ENCODE measurements around the gene PRKG1.

The PRKG1 gene

DNA sequence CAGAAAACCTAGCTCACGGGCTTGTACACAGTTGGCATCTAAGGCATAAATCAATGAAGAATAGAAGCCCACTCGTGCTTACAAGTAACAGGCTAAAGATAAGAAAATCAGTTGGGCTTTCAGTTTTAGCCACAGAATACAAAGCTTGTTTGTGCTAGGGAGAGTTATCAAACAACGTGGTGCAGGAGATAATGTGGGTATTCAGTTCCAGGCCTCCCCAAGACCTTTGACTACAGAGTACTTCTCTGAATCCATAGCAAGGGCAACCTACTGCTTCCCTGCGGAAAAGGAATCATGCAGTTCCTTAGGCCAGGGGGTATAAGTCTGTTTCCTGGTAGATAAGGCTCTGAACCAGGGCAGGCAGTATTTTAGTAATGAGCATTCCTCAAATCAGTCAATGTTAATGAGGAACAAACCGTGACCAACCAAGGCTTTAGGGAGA lies 844.6 kb downstream of the PRKG1 start:
- TF ChIP-seq TAF1 (IDR thresholded peaks at IDR 0.05; ENCODE audit: low read depth, low read length) (no peak), POLR2A (IDR thresholded peaks at IDR 0.05; ENCODE audit: low read depth, low read length) (no peak), POLR2AphosphoS5 (IDR thresholded peaks at IDR 0.05; ENCODE audit: low read depth, low read length) (no peak), POU2F2 (IDR thresholded peaks at IDR 0.05; ENCODE audit: low read depth, low read length) (no peak), SPI1 (IDR thresholded peaks at IDR 0.05; ENCODE audit: low read depth, low read length) (no peak), PAX5 (IDR thresholded peaks at IDR 0.05; ENCODE audit: insufficient read depth, low read length, severe bottlenecking) (no peak)
- FAIRE-seq (no peak), DNase-seq (ENCODE audit: insufficient read length, low spot score) (no peak)

DNA sequence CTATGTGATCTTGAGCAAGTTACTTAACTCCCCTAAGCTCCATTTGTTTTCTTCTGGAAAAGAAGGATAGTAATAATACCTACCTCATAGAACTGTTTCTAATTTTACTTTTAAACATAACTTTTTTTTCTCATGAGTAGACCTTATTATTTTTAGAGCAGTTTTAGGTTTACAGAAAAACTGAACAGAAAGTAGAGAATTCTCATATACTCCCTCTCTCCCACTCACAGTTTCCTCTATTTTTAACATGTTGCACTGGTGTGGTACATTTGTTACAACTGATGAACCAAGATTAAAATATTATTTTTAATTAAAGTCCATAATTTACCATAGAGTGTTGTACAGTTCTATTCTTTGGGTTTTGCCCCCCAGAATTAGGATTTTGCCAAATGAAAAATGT lies 846.4 kb downstream of the PRKG1 start:
- FAIRE-seq (no peak), DNase-seq (ENCODE audit: insufficient read length, low spot score) (no peak)
- TF ChIP-seq POLR2A (IDR thresholded peaks at IDR 0.05; ENCODE audit: low read depth, low read length) (no peak), POU2F2 (IDR thresholded peaks at IDR 0.05; ENCODE audit: low read depth, low read length) (no peak), TAF1 (IDR thresholded peaks at IDR 0.05; ENCODE audit: low read depth, low read length) (no peak), POLR2AphosphoS5 (IDR thresholded peaks at IDR 0.05; ENCODE audit: low read depth, low read length) (no peak), PAX5 (IDR thresholded peaks at IDR 0.05; ENCODE audit: insufficient read depth, low read length, severe bottlenecking) (no peak), SPI1 (IDR thresholded peaks at IDR 0.05; ENCODE audit: low read depth, low read length) (no peak)

DNA sequence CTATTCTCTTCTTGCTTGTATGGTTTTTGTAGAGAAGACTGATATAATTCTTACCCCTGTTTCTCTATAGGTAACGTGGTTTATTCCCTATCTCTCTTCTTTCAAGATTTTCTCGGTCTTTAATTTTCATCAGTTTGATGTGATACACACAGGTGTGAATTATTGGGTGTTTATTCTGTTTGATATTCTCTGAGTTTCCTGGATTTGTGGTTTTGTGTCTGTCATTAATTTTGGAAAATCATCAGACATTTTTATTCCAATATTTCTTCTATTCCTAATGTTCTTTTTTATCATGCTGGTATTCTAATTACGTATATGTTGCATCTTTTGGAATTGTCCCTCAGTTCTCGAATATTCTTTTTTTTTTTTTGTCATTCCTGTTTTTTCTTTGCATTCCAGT lies 850.1 kb downstream of the PRKG1 start:
- no peak for DNase-seq (ENCODE audit: insufficient read length, low spot score)
- FAIRE-seq = no peak
- TF ChIP-seq POLR2A (IDR thresholded peaks at IDR 0.05; ENCODE audit: low read depth, low read length) (no peak), POU2F2 (IDR thresholded peaks at IDR 0.05; ENCODE audit: low read depth, low read length) (no peak)

DNA sequence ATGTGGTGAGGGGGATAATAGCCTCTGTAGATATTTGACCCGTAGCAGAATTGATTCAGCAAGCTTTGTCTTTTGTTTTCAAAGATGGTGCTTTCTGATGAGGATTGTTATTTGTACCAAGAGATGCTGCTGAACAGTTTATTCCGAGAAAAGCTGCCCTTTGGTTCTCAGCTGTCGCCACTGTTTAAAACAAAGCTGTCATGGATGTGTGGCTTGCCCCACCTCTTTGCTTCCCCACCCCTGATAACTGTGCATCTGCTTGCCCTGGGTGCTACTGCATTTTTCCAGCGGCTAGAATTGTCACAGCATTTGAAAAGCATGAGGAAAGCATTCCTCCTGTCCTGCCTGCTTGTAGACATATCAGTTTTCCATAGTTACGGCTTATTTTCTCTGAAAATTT lies 852.0 kb downstream of the PRKG1 start:
- FAIRE-seq = no peak
- TF ChIP-seq SPI1 (IDR thresholded peaks at IDR 0.05; ENCODE audit: low read depth, low read length) (no peak), POLR2A (IDR thresholded peaks at IDR 0.05; ENCODE audit: low read depth, low read length) (no peak), POLR2AphosphoS5 (IDR thresholded peaks at IDR 0.05; ENCODE audit: low read depth, low read length) (no peak), TAF1 (IDR thresholded peaks at IDR 0.05; ENCODE audit: low read depth, low read length) (no peak), PAX5 (IDR thresholded peaks at IDR 0.05; ENCODE audit: insufficient read depth, low read length, severe bottlenecking) (no peak), POU2F2 (IDR thresholded peaks at IDR 0.05; ENCODE audit: low read depth, low read length) (no peak)
- DNase-seq (ENCODE audit: insufficient read length, low spot score) = no peak

DNA sequence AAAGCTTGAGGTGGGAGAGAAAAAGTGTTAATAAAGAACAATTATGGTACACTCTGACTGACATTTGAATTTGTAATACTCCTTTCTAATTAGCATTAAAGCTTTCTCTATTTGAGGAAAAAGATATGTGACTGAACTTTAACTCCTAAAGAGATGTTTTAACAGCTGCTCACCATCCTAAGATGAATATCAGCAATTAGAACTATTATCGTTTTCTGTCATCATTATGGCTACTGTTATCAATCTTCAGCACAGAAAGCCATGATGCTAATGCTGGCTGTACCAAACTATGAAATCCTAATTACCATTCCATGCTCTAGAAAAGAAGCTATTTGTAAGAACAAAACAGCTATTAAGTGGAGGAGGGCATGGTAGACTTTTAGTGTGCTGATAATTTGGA lies 853.9 kb downstream of the PRKG1 start:
- FAIRE-seq = no peak
- no peak for DNase-seq (ENCODE audit: insufficient read length, low spot score)

DNA sequence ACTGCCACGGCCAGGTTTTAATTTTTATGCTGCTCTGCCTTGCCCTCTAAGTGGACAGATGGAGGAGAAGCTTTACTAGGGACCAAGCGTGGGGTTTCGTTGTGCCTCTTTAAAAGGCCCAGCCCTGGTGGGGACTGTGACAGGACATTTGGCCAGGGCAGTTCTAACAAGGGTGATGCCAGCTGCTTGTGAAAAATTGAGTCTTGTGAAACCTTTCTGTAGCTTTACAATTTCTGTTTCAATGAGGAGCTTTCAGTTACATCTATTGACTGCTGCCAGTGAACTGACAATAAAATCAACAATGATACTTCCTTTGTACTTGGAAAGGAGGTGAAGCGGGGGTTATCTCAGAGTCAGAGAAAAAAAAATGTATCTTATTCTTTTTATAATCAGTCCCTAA lies 858.2 kb downstream of the PRKG1 start:
- FAIRE-seq = no peak
- DNase-seq (ENCODE audit: insufficient read length, low spot score) = no peak
- TF ChIP-seq TAF1 (IDR thresholded peaks at IDR 0.05; ENCODE audit: low read depth, low read length) (no peak), POU2F2 (IDR thresholded peaks at IDR 0.05; ENCODE audit: low read depth, low read length) (no peak), POLR2A (IDR thresholded peaks at IDR 0.05; ENCODE audit: low read depth, low read length) (no peak), SPI1 (IDR thresholded peaks at IDR 0.05; ENCODE audit: low read depth, low read length) (no peak), POLR2AphosphoS5 (IDR thresholded peaks at IDR 0.05; ENCODE audit: low read depth, low read length) (no peak), PAX5 (IDR thresholded peaks at IDR 0.05; ENCODE audit: insufficient read depth, low read length, severe bottlenecking) (no peak)

More for the DNA sequence above, 853.9 kb downstream of the PRKG1 start:
- TF ChIP-seq TAF1 (IDR thresholded peaks at IDR 0.05; ENCODE audit: low read depth, low read length) = no peak
- TF ChIP-seq POLR2AphosphoS5 (IDR thresholded peaks at IDR 0.05; ENCODE audit: low read depth, low read length) = no peak
- no peak for TF ChIP-seq POU2F2 (IDR thresholded peaks at IDR 0.05; ENCODE audit: low read depth, low read length)
- TF ChIP-seq POLR2A (IDR thresholded peaks at IDR 0.05; ENCODE audit: low read depth, low read length) = no peak
- no peak for TF ChIP-seq PAX5 (IDR thresholded peaks at IDR 0.05; ENCODE audit: insufficient read depth, low read length, severe bottlenecking)
- TF ChIP-seq SPI1 (IDR thresholded peaks at IDR 0.05; ENCODE audit: low read depth, low read length) = no peak

DNA sequence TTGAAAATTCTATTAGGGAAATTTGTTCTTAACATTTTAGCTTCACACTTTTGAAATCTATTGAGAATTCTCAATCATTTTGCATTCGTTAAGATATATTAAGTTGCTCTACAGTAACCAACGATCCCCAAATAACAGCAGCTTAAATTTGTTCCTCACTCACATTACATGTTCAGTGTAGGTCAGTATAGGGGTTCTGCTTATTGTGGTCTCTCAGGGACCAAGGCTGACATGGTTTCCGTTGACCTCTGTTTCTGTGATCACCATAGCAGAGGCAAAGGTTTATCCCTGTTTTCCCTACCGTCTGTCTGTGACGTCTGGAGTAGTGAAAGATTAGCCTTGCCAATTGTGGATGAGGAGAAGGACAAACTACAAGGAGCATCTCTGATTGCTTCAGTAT lies 860.1 kb downstream of the PRKG1 start:
- DNase-seq (ENCODE audit: insufficient read length, low spot score) (no peak), FAIRE-seq (no peak)
- TF ChIP-seq SPI1 (IDR thresholded peaks at IDR 0.05; ENCODE audit: low read depth, low read length) (no peak), POU2F2 (IDR thresholded peaks at IDR 0.05; ENCODE audit: low read depth, low read length) (no peak), POLR2A (IDR thresholded peaks at IDR 0.05; ENCODE audit: low read depth, low read length) (no peak), POLR2AphosphoS5 (IDR thresholded peaks at IDR 0.05; ENCODE audit: low read depth, low read length) (no peak), TAF1 (IDR thresholded peaks at IDR 0.05; ENCODE audit: low read depth, low read length) (no peak), PAX5 (IDR thresholded peaks at IDR 0.05; ENCODE audit: insufficient read depth, low read length, severe bottlenecking) (no peak)

DNA sequence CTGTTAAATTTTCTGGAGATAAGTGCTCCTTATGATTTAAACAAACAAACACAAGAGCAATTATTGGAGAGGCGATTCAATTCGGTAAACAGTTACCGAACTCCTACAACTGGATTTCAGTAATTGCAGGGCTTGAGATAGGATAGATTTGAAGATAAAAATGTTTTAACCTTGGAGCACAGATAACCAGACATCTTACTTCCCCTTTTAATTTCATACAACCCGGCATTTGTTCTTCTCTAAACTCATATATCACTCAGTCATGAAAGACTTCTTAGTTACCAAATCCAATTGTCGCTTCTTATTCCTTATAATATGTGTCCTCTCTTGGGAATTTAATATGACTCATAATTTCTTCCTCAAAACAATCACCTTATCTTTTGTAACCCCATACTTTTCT lies 861.1 kb downstream of the PRKG1 start:
- no peak for FAIRE-seq

DNA sequence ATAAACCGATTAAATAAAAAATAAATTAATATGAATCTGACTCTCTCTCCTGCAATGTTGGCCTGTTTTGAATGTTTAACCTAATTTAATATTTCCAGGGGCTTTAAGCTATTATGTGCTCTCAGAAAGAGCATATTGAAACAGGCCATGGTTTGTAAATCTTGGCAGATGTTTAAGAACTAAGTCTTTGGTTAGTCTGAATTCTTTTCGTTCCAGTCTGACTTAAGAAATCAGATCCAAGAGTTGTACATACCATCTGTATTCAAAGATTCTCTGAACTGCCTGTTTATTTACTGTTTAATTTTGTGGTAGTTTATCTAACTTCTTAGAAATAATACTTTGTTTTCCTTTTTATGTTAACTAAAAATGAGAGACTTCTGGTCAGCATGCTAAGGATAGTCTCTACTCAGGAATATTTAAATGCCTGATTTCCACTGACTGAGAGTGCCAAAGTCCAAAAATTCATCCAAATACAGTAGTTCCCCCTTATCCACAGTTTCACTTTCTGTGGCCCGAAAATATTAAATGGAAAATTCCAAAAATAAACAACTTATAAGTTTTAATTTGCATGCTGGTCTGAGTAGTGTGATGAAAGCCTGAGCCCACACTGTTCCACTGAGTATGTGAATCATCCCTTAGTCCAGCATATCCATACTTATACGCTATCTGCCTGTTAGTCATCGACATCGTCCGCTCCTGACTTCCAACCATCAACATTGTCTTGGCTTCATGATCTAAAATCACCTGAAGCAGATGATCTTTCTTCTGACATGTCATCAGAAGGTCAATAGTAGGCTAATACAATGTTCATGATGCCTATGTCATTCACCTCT lies 863.2 kb downstream of the PRKG1 start:
- TF ChIP-seq POU2F2 (IDR thresholded peaks at IDR 0.05; ENCODE audit: low read depth, low read length) = no peak
- no peak for TF ChIP-seq PAX5 (IDR thresholded peaks at IDR 0.05; ENCODE audit: insufficient read depth, low read length, severe bottlenecking)
- TF ChIP-seq TAF1 (IDR thresholded peaks at IDR 0.05; ENCODE audit: low read depth, low read length) = no peak
- no peak for TF ChIP-seq POLR2A (IDR thresholded peaks at IDR 0.05; ENCODE audit: low read depth, low read length)
- TF ChIP-seq POLR2AphosphoS5 (IDR thresholded peaks at IDR 0.05; ENCODE audit: low read depth, low read length) = no peak
- no peak for TF ChIP-seq SPI1 (IDR thresholded peaks at IDR 0.05; ENCODE audit: low read depth, low read length)
- no peak for FAIRE-seq
- no peak for DNase-seq (ENCODE audit: insufficient read length, low spot score)

More for the DNA sequence above, 861.1 kb downstream of the PRKG1 start:
- DNase-seq (ENCODE audit: insufficient read length, low spot score) = no peak
- no peak for TF ChIP-seq POLR2A (IDR thresholded peaks at IDR 0.05; ENCODE audit: low read depth, low read length)
- no peak for TF ChIP-seq PAX5 (IDR thresholded peaks at IDR 0.05; ENCODE audit: insufficient read depth, low read length, severe bottlenecking)
- no peak for TF ChIP-seq SPI1 (IDR thresholded peaks at IDR 0.05; ENCODE audit: low read depth, low read length)
- TF ChIP-seq POU2F2 (IDR thresholded peaks at IDR 0.05; ENCODE audit: low read depth, low read length) = no peak
- TF ChIP-seq POLR2AphosphoS5 (IDR thresholded peaks at IDR 0.05; ENCODE audit: low read depth, low read length) = no peak
- TF ChIP-seq TAF1 (IDR thresholded peaks at IDR 0.05; ENCODE audit: low read depth, low read length) = no peak

All from GM12891 (cell line).